Occipital lobe (tissue), 2 donors: ENCODE results near the gene MYOZ3. TPM values are rescaled to one million over a fixed set of nuclear protein-coding genes. Genes with fewer than 3 reads are reported as not detected.

ENCODE experiments used
- DNase-seq: peaks from one replicate; lab custom pipeline; 2025; lab: John Stamatoyannopoulos, UW
- total RNA-seq: library from RNA; depleted of rRNA; stranded (reverse); fragments of >200 nt; gene quantifications from one replicate; pipeline ENCODE4 v1.2.3, GENCODE V29; 2014

Gene MYOZ3
- total RNA-seq, 1 donor from 2014 or later, result 1.7 TPM

GRCh38 chr5:150658699-150659265 lies 2.3 kb upstream of the MYOZ3 start:
- DNase-seq, result no peak

GRCh38 chr5:150659360-150660107 lies 1.5 kb upstream of the MYOZ3 start:
- no peak for DNase-seq

- DNase-seq, result no peak
Observed at GRCh38 chr5:150660108-150660831, 781 bp upstream of the MYOZ3 start.

DNA sequence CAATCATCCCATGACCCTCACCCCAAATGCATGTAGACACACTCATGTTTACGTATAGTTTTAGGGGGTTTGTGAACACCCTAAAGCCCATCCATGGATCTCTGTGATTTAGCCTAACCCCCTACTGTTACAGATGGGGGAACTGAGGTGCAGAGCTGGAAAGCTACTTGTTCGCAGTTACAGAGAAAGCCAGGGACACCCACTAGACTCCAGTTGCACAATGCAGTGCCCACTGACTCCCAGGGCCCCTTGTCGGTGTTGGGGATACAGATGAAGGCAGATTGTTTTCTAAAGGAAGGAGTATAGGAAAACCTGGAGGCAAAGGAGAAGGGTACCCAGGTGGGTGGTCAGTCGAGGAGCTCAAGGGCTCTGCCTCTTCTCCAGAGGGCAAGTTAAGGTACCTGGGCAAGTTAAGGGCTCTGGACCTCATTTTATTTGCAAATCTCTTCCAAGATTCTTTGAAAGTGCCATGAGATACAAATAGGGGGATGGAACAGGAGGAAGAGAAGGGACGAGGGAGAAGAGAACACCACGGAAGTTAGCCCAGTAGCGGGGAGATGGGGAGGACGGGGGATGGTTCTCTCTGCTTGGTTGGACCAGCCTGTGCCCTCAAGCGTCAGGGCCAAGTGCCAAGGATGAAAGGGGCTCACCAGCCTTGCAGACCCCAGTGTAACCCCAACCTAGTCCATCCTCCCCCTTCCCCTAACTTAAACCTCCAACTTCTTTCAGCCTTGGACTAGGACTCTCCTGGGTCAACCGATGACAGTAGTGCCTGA lies 958 bp downstream of the MYOZ3 start:
- DNase-seq, result no peak

DNA sequence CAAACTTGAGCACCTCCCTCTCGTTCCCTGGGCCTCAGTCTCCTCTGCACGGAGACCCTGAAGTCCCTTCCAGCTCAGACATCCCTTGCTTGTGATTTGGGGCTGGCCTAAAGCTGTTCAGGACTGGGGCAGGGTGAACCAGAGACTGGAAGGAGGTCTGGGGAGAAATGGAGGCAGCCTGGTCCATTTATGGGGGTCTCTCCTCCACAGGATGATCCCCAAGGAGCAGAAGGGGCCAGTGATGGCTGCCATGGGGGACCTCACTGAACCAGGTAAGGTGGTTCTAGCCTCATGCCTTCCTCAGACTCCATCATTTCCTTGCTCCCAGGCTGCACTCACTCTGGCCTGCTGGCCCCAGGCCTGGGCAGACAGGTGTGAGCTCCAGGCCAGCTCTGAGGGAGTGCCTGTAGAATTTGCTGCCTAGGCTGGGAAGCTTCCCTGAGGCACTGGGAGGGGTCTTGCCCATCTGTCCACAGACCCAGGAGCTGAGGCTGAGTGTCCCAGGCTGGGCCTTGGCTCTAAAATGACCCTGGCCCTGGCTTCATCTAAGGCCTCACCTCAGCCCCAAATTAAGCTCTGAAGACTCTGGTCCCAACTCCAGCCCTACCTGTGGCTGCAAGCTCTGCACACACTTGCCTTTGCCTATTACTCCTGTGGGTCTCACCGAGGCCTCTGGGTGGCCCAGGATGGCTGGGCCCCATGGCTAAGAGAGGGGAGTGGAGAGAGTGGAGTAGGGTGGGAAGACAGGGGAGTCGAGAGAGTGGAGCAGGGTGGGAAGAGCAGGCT lies 1.9 kb downstream of the MYOZ3 start:
- DNase-seq, result no peak

GRCh38 chr5:150663936-150664335 lies 2.9 kb downstream of the MYOZ3 start:
- DNase-seq, result no peak

DNA sequence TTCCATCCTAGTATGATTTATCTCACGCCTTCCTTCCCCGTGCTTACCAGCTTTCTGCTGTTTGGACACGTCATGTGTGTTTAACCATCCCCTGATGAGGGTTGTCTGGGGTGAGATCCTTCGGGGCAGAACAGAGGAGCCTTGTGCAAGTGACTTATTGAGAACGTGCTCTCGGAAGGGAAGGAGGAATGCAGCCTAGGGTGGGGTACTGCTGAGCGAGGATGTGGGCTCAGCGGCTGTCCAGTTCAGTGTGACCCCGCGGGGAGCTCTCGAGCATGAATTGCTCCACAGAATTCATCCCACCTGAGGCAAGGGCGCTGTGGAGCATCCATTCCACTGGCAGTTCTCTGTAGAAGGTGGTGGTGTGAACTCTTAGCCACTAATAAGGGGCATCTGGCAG lies 4.0 kb downstream of the MYOZ3 start:
- DNase-seq, result no peak

DNA sequence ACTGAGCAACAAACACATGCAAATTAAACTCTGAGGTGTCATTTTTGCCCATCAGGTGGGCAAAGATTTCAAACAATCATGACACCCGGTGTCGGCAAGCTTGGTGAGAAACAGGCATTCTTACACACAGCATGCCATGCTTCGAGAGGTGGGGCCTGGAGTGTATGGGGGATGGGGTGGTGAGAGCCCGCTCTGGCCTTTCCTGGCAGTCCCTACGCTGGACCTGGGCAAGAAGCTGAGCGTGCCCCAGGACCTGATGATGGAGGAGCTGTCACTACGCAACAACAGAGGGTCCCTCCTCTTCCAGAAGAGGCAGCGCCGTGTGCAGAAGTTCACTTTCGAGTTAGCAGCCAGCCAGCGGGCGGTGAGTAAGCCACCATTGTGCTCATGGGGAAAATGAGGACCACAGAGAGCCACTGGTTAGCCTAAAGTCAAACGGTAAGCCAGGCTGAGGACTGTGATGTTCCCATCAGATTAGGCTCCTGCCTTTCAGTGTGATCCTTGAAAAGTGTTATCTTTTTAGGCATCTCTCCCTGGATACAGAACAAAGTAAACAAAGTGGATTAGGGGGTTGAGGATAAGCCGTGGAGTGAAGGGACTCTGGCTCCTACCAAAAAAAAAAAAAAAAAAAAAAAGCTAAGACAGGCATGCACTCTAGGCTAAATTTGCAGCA lies 9.4 kb downstream of the MYOZ3 start:
- no peak for DNase-seq

GRCh38 chr5:150670948-150671310 lies 9.9 kb downstream of the MYOZ3 start:
- no peak for DNase-seq

DNA sequence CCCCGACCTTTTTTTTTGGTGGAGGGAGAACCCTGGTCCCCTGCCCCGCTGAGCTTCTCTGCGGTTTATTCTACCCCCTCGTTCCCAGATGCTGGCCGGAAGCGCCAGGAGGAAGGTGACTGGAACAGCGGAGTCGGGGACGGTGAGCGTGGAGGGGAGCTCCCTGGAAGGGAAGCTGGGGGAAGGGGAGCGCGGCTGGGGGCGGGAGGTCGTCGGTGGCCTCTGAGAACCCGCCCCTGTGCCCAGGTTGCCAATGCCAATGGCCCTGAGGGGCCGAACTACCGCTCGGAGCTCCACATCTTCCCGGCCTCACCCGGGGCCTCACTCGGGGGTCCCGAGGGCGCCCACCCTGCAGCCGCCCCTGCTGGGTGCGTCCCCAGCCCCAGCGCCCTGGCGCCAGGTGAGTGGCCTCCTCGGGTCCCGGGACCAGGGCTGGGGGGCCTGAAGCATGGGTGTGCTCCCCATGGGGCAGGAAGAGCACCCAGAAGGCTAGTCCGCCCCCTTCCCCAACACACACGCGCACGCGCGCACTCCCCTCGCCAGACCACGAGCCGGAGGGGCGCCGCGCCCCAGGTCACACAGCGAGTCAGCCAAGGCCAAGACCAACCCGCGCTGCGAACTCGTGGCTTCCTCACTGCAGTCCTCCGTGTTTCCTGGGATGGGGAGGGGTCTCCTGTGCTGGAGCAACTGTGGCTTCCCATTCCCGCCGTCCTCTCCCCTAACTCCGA lies 10.6 kb downstream of the MYOZ3 start:
- no peak for DNase-seq

DNA sequence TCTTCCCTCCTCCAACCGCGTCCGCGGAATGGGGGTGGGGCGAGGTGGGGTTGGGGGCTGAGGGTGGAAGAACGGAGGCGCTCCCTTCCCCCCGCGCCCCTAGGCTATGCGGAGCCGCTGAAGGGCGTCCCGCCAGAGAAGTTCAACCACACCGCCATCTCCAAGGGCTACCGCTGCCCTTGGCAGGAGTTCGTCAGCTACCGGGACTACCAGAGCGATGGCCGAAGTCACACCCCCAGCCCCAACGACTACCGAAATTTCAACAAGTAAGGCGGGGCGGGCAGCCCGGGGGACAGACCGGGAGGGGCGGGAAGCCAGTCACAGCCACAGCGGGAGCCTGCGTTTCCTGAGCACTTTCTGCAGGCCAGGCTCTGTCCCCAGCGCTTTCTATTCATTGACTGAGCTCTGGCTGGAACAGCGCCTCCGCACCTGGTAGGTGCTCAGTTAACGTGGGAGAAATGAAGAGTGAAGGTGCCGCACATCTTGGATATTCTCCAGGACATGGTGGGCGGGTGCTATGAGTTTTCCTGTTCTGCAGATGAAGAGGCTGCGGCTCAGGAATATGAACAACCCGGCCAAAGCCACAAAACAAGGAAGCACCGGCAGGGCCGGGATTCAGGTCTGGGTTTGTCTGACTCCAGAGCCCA lies 11.3 kb downstream of the MYOZ3 start:
- no peak for DNase-seq

- DNase-seq, result no peak
Observed at GRCh38 chr5:150672884-150673275, 11.8 kb downstream of the MYOZ3 start.

GRCh38 chr5:150674341-150674821 lies 13.3 kb downstream of the MYOZ3 start:
- no peak for DNase-seq

GRCh38 chr5:150675069-150675468 lies 14.0 kb downstream of the MYOZ3 start:
- no peak for DNase-seq

DNA sequence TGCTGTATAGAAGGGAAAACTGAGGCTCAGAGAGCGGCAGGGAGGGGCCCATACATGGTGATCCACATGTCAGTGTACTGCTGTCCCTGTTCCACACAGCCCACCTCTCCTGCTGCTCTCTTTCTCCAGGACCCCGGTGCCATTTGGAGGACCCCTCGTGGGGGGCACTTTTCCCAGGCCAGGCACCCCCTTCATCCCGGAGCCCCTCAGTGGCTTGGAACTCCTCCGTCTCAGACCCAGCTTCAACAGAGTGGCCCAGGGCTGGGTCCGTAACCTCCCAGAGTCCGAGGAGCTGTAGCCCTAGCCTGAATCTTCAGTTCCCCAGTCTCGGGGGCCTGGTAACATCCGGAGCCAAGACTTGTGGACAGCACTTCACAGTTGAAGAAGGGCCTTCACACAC lies 15.5 kb downstream of the MYOZ3 start:
- no peak for DNase-seq

GRCh38 chr5:150689120-150689519 lies 28.1 kb downstream of the MYOZ3 start:
- no peak for DNase-seq

GRCh38 chr5:150690760-150691159 lies 29.7 kb downstream of the MYOZ3 start:
- no peak for DNase-seq

- no peak for DNase-seq
Observed at GRCh38 chr5:150692276-150692675, 31.2 kb downstream of the MYOZ3 start.

DNA sequence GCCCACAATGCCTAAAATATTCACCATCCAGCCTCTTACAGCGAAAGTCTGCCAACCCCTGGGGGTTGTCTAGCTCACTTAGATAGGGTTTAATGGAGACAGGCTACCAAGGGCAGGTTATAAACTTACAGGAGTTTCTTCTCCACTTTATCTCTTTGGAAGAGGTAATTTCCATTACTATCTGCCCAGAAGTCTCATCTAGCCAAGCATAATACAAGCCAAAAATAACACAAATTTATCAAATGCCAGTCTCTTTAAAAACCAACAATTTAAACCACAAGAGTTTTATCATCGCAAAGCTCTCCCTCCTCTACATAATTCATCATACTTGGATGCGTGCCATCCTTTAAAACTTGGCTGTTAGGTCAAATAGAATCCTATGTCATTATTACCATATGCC lies 33.6 kb downstream of the MYOZ3 start:
- no peak for DNase-seq
